Naive thymus-derived CD8-positive, alpha-beta T cell (primary cell): ENCODE data around the gene CAMTA1. TPM values are rescaled to one million over a fixed set of nuclear protein-coding genes. Genes with fewer than 3 reads are reported as not detected.

Experiments used
- ATAC-seq, 2 donors: fragments of 150-1000 bp; cut with Tn5 transposase in 1 of 2; sonication (Bioruptor Pico), chemical (Tn5 transposase) in 1 of 2; 1 replicate in 1 of 2; 2 replicates in 1 of 2; pipeline ENCODE4 v1.10.0; 2021; ENCODE audit warnings: mild to moderate bottlenecking in 2 of 2, moderate library complexity in 2 of 2
- POLR2A ChIA-PET: fragments of 350-600 bp; sonication (Branson Sonifier 250); formaldehyde crosslinking; loops from one replicate; lab custom pipeline; 2021; ENCODE audit warnings: antibody characterized with exemption; lab: Charles Lee
- DNase-seq, 10 donors: peaks; one replicate each; pipeline versions ENCODE4 v3.0.0 to v3.0.0-alpha.2; 2020 to 2022
- H3K27ac Mint-ChIP-seq, 10 donors: one replicate each; pipeline ENCODE4 v1.8.0; 2020 to 2022; ENCODE audit warnings: mild to moderate bottlenecking in 10 of 10, mixed read lengths in 10 of 10, moderate library complexity in 4 of 10, inconsistent platforms in 1 of 10
- H3K27me3 Mint-ChIP-seq, 5 donors: one replicate each; pipeline ENCODE4 v1.8.0; 2021 to 2022; ENCODE audit warnings: mixed read lengths in 5 of 5
- H3K36me3 Mint-ChIP-seq, 3 donors: one replicate each; pipeline ENCODE4 v1.8.0; 2020 to 2022; ENCODE audit warnings: mixed read lengths in 3 of 3, mild to moderate bottlenecking in 2 of 3, inconsistent platforms in 1 of 3
- H3K4me1 Mint-ChIP-seq, 4 donors: one replicate each; pipeline ENCODE4 v1.8.0; 2021 to 2022; ENCODE audit warnings: mixed read lengths in 4 of 4
- H3K4me3 Mint-ChIP-seq, 10 donors: one replicate each; pipeline ENCODE4 v1.8.0; 2020 to 2022; ENCODE audit warnings: mild to moderate bottlenecking in 10 of 10, mixed read lengths in 10 of 10, moderate library complexity in 6 of 10, inconsistent platforms in 1 of 10
- H3K9me3 Mint-ChIP-seq, 9 donors: one replicate each; pipeline ENCODE4 v1.8.0; 2020 to 2022; ENCODE audit warnings: mixed read lengths in 9 of 9, mild to moderate bottlenecking in 3 of 9, inconsistent platforms in 1 of 9, moderate library complexity in 1 of 9
- polyA plus RNA-seq, 3 donors: library from polyadenylated mRNA; unstranded; fragments of 300-500 nt; fragmentation: Illumina TruSeq; gene quantifications; one replicate each; pipeline ENCODE4 v1.2.3, GENCODE V29; 2021
- total RNA-seq, 8 experiments: library from RNA in 2 of 8; stranded (reverse) in 2 of 8; gene quantifications; one replicate each; pipeline ENCODE4 v1.2.3 and lab custom pipeline; 2021 to 2026

CAMTA1 gene
- total and polyA plus RNA-seq, 5 experiments from 2014 or later: 32.6 to 78.3 (median 47.3) TPM

- no peaks in the 10 kb centered on the region for H3K9me3 Mint-ChIP-seq
- ATAC-seq (no peak), DNase-seq (no peak)
- no peak overlapping the region for H3K4me3 Mint-ChIP-seq
- POLR2A ChIA-PET: no interaction called here
- no peaks in the 10 kb centered on the region for H3K36me3 Mint-ChIP-seq
- H3K27me3 Mint-ChIP-seq: peaks cover 1 to 51% (median 26%) of the 10 kb centered on the region in 5 donors
- H3K4me1 Mint-ChIP-seq: no peaks in the 10 kb centered on the region
- H3K27ac Mint-ChIP-seq: no peak overlapping the region
Measured at GRCh38 chr1:7634546-7635240, 849.4 kb downstream of the CAMTA1 start.

GRCh38 chr1:7636795-7637526 lies 851.7 kb downstream of the CAMTA1 start:
- H3K27ac Mint-ChIP-seq: no peak overlapping the region
- POLR2A ChIA-PET: no interaction called here
- ATAC-seq (no peak), DNase-seq (no peak)
- H3K9me3 Mint-ChIP-seq: no peaks in the 10 kb centered on the region
- H3K36me3 Mint-ChIP-seq: no peaks in the 10 kb centered on the region
- H3K27me3 Mint-ChIP-seq: peaks cover under 1 to 29% (median 20%) of the 10 kb centered on the region in 5 donors
- H3K4me3 Mint-ChIP-seq: no peak overlapping the region
- no peaks in the 10 kb centered on the region for H3K4me1 Mint-ChIP-seq

DNA sequence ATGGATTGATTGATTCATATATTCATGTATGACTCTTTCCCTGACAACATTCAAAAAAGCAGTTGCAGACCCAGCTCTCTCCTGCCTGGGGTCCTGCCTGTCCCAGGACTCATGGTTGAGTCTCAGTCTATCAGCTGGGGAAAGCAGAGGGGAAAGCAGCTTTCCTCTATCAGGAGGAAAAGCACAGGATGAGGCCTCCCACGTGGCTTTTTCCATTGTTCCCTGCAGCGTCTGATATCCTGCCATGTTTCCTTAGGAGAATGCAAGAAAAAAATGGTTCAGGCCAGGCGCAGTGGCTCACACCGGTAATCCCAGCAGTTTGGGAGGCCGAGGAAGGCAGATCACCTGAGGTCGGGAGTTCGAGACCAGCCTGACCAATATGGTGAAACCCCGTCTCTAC lies 852.8 kb downstream of the CAMTA1 start:
- POLR2A ChIA-PET: no interaction called here
- ATAC-seq: no peak

GRCh38 chr1:7639435-7640131 lies 854.3 kb downstream of the CAMTA1 start:
- DNase-seq (no peak), ATAC-seq (no peak)
- H3K4me3 Mint-ChIP-seq: no peak overlapping the region
- H3K27me3 Mint-ChIP-seq: peaks cover 0 to 9% (median 2%) of the 10 kb centered on the region in 5 donors
- no peak overlapping the region for H3K27ac Mint-ChIP-seq
- H3K36me3 Mint-ChIP-seq: no peaks in the 10 kb centered on the region
- H3K9me3 Mint-ChIP-seq: no peaks in the 10 kb centered on the region
- POLR2A ChIA-PET: no interaction called here
- no peaks in the 10 kb centered on the region for H3K4me1 Mint-ChIP-seq

More for the DNA sequence above, 852.8 kb downstream of the CAMTA1 start:
- Mint-ChIP-seq H3K4me1 (no peaks in the 10 kb centered on the region), H3K27ac (no peak overlapping the region), H3K9me3 (no peaks in the 10 kb centered on the region), H3K4me3 (no peak overlapping the region), H3K36me3 (no peaks in the 10 kb centered on the region), H3K27me3 (peaks cover 0 to 22% (median 12%) of the 10 kb centered on the region in 5 donors)
- DNase-seq: no peak

- no peak for ATAC-seq
Measured at GRCh38 chr1:7640350-7640749, 855.1 kb downstream of the CAMTA1 start.

GRCh38 chr1:7640920-7641585 lies 855.8 kb downstream of the CAMTA1 start:
- ATAC-seq (no peak), DNase-seq (no peak)
- Mint-ChIP-seq H3K36me3 (no peaks in the 10 kb centered on the region), H3K4me3 (no peak overlapping the region), H3K27ac (no peak overlapping the region), H3K9me3 (no peaks in the 10 kb centered on the region), H3K27me3 (peaks cover 0 to 7% (median 0%) of the 10 kb centered on the region in 5 donors), H3K4me1 (peaks cover 0 to 6% (median 0%) of the 10 kb centered on the region in 4 donors)
- POLR2A ChIA-PET: no interaction called here

More at GRCh38 chr1:7640350-7640749, 855.1 kb downstream of the CAMTA1 start:
- H3K36me3 Mint-ChIP-seq: no peaks in the 10 kb centered on the region
- H3K27ac Mint-ChIP-seq: peak overlapping the region in 1 of 10 donors; percentile 73
- H3K9me3 Mint-ChIP-seq: no peaks in the 10 kb centered on the region
- DNase-seq: no peak
- POLR2A ChIA-PET: no interaction called here
- H3K4me1 Mint-ChIP-seq: no peaks in the 10 kb centered on the region
- peaks cover 0 to 4% (median 0%) of the 10 kb centered on the region in 5 donors for H3K27me3 Mint-ChIP-seq
- H3K4me3 Mint-ChIP-seq: no peak overlapping the region

DNA sequence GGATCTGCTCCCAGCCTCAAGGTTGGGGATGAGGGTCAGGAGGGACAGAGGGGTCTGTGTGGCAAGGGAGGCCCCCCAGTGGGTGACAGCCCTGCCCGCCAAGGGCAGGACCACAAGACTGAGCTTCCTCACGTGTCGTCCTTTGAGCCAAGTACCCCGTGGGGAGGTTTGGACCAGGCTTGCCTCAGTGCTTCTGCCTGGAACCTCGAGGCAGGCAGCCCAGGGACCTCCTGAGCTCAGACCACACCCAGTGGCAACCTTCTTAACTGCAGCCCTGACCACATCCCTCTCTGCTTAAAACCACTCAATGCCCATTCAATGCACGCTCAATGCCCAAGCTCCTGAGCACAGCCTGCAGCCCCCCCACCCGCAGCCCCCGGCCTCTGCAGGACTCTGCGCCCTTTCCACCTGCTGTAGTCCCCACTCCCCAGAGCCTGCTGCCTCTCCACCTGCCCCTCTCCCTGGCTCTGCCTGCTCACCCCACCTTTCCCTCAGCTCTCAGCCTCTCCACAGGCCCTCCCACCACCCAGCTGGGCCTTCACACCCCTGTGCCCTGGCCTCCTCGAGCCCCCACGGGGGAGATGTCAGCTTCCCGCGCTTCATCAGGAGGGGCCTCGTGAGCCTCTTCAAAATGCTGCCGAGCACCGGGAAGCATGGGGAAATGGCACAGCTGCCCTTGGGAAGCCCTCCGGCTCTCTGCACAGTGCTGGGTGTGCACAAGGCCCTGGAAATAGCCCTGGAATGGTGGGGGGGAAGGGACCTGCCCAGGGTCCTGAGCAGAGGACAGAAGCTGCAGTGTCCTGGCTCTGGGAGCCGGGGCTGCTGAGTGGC lies 856.5 kb downstream of the CAMTA1 start:
- POLR2A ChIA-PET: no interaction called here
- H3K9me3 Mint-ChIP-seq: no peaks in the 10 kb centered on the region
- no peak for ATAC-seq

DNA sequence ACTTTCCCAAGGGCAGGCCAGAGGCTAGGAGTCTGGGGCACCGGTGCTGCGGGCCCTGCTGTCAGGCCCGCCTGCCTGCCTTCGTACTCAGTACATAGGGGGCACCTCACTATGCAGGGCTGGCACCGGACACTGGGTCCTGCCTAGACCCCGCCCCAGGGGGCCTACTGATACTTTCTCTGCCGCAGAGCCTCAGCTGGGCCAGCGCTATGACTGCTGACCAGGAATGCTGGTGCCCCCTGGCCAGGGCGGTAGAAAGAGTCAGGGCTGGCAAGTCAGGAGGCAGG lies 857.1 kb downstream of the CAMTA1 start:
- no peaks in the 10 kb centered on the region for H3K9me3 Mint-ChIP-seq
- no peaks in the 10 kb centered on the region for H3K36me3 Mint-ChIP-seq
- H3K27ac Mint-ChIP-seq: no peak overlapping the region
- ATAC-seq (no peak), DNase-seq (no peak)
- peaks cover 0 to 10% (median 0%) of the 10 kb centered on the region in 4 donors for H3K4me1 Mint-ChIP-seq
- POLR2A ChIA-PET: no interaction called here
- peaks cover 0 to 12% (median 0%) of the 10 kb centered on the region in 5 donors for H3K27me3 Mint-ChIP-seq
- no peak overlapping the region for H3K4me3 Mint-ChIP-seq

More for the DNA sequence above, 856.5 kb downstream of the CAMTA1 start:
- H3K4me3 Mint-ChIP-seq: no peak overlapping the region
- no peak for DNase-seq
- H3K27ac Mint-ChIP-seq: no peak overlapping the region
- H3K36me3 Mint-ChIP-seq: no peaks in the 10 kb centered on the region
- H3K4me1 Mint-ChIP-seq: peaks cover 0 to 10% (median 0%) of the 10 kb centered on the region in 4 donors
- peaks cover 0 to 12% (median 0%) of the 10 kb centered on the region in 5 donors for H3K27me3 Mint-ChIP-seq

DNA sequence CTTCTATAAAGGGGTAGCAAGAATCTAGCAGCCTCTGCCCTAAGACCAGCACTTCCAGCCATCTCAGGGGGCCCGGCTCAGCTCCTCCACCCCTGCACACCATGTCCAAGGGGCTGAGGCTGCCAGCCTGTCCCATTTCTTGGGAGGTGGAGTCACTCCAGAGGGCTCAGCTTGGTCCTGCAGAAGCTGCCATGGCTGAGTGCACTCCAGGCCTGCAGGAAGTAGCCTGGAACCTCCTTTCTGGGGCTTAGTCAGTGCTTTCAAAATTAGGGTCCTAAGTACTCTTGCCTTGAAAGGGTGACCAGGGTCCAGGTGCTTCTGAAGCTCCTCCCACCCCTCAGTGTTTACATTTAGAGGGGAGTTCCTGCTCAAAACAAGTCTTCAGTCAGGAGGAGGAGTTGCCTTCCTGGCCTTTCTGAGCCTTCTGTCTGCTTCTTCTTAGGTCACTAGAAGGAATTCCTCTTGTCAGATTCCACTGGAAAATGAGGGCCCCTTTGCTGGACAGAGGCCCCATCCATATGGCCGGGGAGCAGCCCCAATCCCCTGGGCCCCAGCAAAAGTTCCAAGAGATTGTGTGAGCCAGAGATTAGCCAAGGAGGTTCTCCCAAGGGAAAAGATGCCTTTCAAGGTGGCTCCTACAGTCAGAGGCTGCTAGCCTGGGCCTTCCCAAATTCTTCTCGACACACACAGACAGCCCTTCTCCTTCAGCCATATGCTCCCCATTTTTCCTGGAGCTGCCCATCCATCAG lies 857.7 kb downstream of the CAMTA1 start:
- Mint-ChIP-seq H3K36me3 (no peaks in the 10 kb centered on the region), H3K27ac (no peak overlapping the region), H3K9me3 (no peaks in the 10 kb centered on the region), H3K4me3 (no peak overlapping the region), H3K27me3 (peaks cover 0 to 12% (median 0%) of the 10 kb centered on the region in 5 donors), H3K4me1 (peaks cover 0 to 10% (median 0%) of the 10 kb centered on the region in 4 donors)
- POLR2A ChIA-PET: no interaction called here
- ATAC-seq (no peak), DNase-seq (no peak)

DNA sequence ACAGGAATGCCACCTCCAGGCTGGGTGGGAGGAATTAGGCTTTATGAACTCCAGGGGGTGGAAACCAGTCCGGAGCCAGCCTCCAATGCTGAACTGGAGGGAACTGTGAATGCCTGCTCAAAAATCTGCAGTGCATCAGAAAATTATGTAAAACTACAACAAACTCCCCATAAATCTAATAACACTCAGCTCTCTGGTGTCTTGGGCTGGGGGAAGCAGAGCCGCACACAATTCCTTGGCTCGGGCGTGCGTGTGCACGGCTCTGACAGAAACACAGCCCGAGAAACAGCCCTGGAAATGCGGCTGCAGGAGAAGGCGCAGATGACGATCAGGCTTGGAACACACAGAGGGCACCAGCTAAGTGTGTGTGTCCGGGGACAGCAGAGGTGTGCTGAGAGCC lies 858.3 kb downstream of the CAMTA1 start:
- no peaks in the 10 kb centered on the region for H3K36me3 Mint-ChIP-seq
- no peak for DNase-seq
- H3K4me1 Mint-ChIP-seq: peaks cover 0 to 10% (median 0%) of the 10 kb centered on the region in 4 donors
- H3K27ac Mint-ChIP-seq: no peak overlapping the region
- H3K9me3 Mint-ChIP-seq: no peaks in the 10 kb centered on the region
- H3K27me3 Mint-ChIP-seq: peaks cover 0 to 12% (median 0%) of the 10 kb centered on the region in 5 donors
- POLR2A ChIA-PET: no interaction called here
- no peak overlapping the region for H3K4me3 Mint-ChIP-seq
- no peak for ATAC-seq

- DNase-seq (no peak), ATAC-seq (no peak)
- no peak overlapping the region for H3K4me3 Mint-ChIP-seq
- H3K36me3 Mint-ChIP-seq: no peaks in the 10 kb centered on the region
- H3K27ac Mint-ChIP-seq: no peak overlapping the region
- POLR2A ChIA-PET: no interaction called here
- H3K9me3 Mint-ChIP-seq: no peaks in the 10 kb centered on the region
- H3K27me3 Mint-ChIP-seq: peaks cover 0 to 12% (median 0%) of the 10 kb centered on the region in 5 donors
- peaks cover 0 to 10% (median 0%) of the 10 kb centered on the region in 4 donors for H3K4me1 Mint-ChIP-seq
Measured at GRCh38 chr1:7644086-7644485, 858.8 kb downstream of the CAMTA1 start.
